Parietal lobe (tissue), 1 donor: Measurements from ENCODE around the gene C5orf52. TPM values are rescaled to one million over a fixed set of nuclear protein-coding genes. Genes with fewer than 3 reads are reported as not detected.

ENCODE experiments used
- total RNA-seq: library from RNA; depleted of rRNA; stranded (reverse); fragments of >200 nt; gene quantifications from one replicate; pipeline ENCODE4 v1.2.3, GENCODE V29; 2014

Gene C5orf52
- not detected for total RNA-seq

DNA sequence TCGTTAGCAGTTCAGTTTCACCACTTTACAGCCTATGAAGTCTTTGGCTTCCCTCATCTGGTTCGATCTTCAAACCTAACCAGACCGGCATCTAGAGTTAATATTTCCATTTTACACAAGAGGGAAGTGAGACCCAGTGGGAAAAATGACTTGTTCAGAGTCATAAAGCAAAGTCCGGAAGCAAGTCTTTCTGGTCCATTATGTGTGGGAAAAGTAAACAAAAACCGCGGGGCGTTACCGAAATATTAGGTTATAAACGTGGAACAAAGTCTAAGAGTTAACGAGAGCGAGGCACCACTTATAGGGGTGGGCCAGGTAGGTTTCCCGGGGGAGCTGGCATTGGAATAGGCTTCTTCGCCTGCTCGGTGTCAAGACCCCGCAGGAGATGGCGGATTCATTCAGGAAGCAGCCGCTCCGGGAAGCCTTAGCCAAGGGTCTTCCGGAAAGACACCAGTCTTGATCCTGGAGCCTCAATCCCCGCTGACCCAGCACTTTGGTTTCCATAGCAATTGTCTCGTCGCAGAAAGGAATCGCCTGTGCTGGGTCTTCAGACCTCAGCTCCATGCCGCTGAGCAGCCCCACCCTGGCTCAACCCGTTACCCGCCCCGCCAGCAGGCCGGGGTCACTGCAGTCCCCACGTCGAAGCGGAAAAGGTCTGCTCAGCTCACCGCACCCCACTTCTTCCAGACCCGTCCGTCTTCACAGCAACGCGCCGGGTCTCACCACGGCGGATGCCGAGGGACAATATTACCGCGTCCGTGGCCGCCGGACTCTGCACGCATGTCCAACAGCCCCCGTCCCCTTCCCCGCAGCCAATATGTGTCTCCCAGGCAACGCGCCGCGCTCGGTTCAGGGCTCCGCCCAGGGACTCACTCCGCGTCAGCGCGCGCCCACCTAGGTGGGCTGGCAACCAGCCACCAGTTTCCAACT is at the start of gene C5orf52:
C5orf52 (plus strand) TSS at position 872 of the 930 bp plus-strand sequence. CDS start 82 bp downstream, outside the sequence.

DNA sequence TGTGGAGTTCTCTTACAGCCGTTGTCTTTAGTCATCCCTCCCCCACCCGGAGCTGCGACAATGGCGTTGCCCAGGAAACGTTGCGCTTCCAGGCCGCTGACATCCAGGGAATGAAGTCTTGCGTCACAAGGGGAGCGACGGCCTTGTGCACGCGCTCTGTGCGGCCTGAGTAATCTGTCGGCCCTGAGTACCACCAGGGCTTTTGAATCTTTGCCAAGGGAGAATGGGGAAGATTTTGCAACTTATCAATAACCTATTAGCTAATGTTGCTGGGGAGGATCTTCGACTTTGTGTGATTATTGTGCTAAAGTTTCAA is 19.0 kb upstream of the C5orf52 start, which contains the start of gene SOX30:
SOX30 (minus strand) TSS at position 62 of the 316 bp plus-strand sequence. CDS start 360 bp downstream, outside the sequence.

Other genes starting within 250 kb of the C5orf52 start
- gene NIPAL4, start 211.3 kb upstream of the C5orf52 start, total RNA-seq, result not detected
- 16.6 TPM for gene ADAM19, start 95.8 kb upstream of the C5orf52 start, total RNA-seq
- gene SOX30, start 19.1 kb upstream of the C5orf52 start, total RNA-seq, result not detected
- 15.7 TPM for gene THG1L, start 59.9 kb downstream of the C5orf52 start, total RNA-seq
- 72.3 TPM for gene LSM11, start 72.2 kb downstream of the C5orf52 start, total RNA-seq
- gene CLINT1, start 187.6 kb downstream of the C5orf52 start, total RNA-seq, result 61.7 TPM